Measurements from ENCODE around the gene VAV2.

The VAV2 gene

DNA sequence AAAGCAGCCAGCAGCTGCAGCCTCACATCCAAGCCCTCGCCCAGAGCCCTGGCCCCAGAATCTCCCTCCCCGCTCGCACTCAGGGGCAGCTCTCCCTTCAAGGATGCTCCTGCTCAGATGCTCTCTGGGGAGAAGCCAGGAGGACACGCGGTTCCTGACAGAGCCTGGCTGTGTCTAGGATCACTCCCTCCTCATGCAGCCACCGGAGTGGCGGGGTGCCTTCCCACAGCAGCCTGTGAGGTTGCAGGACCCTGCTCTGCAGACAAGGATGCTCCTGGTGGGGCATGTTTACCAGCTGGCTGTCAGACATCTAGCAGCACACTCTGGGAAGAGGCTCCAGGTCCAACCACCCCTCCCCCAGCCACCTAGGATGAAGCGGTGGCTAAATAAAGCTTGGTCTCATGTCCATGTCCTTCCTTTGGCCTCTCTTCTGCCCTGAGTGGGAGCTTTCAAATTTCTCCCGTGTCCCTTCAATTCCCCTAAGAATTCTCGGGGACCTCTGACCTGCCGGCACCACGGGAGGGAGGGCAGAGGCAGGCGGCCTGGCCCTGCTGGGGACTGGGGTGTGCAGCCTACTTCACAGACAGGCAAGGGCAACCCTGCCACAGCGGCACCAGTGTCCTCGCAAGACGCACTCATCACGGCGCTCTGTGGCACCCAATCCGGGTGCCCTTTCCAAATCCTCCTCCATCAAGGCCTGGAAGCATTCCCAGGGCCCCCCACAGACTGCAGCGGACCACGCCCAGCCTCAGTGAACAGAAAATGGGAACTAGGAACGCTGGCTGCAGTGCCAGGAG, 165.6 kb downstream of the VAV2 start:
- in situ Hi-C loops (cut with MboI; ENCODE audit: low sequenced_read_pairs): no loop called here

- in situ Hi-C loops (cut with MboI; ENCODE audit: low sequenced_read_pairs): no loop called here
These were observed 166.4 kb downstream of the VAV2 start for GRCh38 chr9:133825555-133826218.

DNA sequence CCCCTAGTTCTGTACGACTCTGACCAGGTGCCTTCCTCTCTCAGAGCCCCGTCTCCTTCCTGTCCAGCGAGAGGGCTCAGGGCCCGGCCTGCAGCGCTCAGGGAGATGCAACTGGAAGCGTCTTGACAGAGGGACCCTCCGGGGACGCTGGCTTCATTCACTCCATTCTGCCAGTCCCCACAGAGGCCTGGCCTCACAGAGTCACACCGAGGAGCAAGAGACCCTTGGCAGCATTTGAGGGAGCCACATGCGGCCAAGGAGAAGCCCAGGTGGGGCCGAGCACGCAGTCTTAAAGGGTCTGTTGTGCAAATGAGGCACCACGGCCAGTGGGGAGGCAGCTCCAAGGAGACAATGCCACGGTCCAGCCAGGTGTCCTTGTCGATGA, 167.3 kb downstream of the VAV2 start:
- in situ Hi-C loops (cut with MboI; ENCODE audit: low sequenced_read_pairs): no loop called here

- in situ Hi-C loops (cut with MboI; ENCODE audit: low sequenced_read_pairs): no loop called here
These were observed 167.9 kb downstream of the VAV2 start for GRCh38 chr9:133824106-133824801.

DNA sequence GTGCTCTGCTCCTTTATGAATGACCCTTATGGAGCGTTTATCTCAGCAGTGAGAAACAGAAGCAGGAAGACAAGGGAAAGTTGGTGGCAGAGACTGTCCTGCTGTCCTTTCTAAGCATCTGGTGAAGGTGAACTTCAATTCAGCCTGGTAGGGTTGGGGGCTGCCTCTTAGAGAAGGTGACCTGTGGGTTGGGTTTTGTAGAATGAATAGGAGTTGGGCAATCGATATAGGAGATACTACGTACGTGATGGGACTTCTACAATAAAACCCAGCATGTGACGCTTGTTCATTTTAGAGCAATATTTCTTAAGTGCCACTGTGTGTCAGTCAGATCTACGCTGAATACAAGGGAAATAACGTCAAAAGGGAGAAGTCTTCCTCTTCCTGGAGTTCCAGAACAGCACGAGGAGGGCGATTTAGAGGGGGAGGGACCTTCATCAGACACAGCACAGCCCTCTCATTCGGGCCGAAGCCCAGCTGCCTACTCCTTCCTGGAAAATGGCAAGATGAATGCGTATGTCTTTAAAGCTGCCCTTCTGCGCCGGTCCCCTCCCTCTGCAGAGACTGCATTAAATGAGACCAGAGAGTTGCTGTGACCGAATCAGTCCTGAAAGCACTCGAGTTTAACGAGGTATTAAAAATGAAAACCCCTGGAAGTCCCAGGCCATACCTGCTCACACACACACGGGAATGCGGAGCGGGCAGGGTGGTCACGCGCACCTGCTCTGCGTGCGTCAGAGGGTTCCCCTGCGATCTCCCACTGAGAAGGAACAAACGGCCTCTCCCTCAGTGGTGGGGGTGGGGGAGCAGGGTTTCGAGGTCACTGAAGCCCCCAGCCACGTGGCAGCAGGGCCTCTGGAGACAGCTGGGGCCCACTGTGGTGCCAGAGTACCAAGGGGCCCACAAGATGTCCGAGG, 168.7 kb downstream of the VAV2 start:
- in situ Hi-C loops (cut with MboI; ENCODE audit: low sequenced_read_pairs): no loop called here

GRCh38 chr9:133822430-133823065, 169.6 kb downstream of the VAV2 start:
- in situ Hi-C loops (cut with MboI; ENCODE audit: low sequenced_read_pairs): no loop called here

- in situ Hi-C loops (cut with MboI; ENCODE audit: low sequenced_read_pairs): no loop called here
These were observed 170.3 kb downstream of the VAV2 start for GRCh38 chr9:133821601-133822429.

DNA sequence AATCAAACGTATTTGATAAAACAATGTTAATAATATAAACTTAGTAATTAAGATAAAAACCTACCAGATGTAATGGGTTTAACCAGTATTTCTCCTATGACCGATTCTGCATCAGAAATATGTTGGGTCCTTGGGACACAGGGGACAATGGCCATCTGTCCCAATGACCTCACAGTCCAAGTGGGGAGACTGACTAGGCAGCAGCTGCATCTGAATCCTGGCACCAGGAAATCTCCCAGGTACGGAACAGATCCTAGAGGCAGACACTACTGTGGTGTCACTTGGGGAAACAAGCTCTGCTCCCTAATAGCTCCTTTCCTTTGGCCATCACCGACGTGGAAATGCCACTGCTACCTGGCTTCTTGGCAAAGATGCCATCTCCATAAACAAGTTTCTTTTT, 172.2 kb downstream of the VAV2 start:
- in situ Hi-C loops (cut with MboI; ENCODE audit: low sequenced_read_pairs): no loop called here

DNA sequence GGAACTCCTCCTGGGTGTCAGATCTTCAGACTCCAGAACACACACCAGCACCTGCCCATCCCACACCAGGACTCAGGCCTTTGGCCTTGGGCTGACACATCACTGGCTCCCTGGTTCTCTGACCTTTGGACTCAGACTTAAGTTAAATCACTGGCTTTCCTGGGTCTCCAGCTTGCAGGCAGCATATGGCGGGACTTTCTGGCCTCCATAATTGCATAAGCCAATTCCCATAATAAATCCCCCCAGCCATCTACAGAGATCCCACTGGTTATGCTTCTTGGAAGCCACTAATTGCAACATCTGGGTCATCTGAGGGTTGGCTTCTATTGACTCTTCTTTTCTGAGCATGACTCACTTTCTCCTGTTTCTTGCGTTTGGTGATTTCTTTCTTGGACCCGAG, 173.7 kb downstream of the VAV2 start:
- in situ Hi-C loops (cut with MboI; ENCODE audit: low sequenced_read_pairs): no loop called here

DNA sequence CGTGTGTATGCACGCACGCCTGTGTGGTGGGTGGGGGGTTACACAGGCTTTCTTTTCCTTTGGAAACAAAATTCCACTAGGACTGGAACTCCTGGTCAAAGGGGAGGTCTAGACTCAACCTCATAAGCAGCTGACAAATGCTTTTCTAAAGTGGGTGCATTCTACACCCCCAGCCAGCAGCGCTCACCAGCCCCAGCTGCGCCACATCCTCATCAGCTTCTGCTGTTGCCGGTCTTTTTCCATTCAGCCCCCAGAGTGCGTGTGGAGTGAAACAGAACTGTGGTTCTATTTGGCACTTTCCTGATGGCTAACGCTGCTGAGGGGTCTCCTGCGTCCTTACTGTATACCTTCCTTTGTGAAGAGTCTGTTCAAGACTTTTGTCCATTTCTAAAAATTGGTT, 176.3 kb downstream of the VAV2 start:
- in situ Hi-C loops (cut with MboI; ENCODE audit: low sequenced_read_pairs): no loop called here

- in situ Hi-C loops (cut with MboI; ENCODE audit: low sequenced_read_pairs): no loop called here
These were observed 177.4 kb downstream of the VAV2 start for GRCh38 chr9:133814586-133815208.

DNA sequence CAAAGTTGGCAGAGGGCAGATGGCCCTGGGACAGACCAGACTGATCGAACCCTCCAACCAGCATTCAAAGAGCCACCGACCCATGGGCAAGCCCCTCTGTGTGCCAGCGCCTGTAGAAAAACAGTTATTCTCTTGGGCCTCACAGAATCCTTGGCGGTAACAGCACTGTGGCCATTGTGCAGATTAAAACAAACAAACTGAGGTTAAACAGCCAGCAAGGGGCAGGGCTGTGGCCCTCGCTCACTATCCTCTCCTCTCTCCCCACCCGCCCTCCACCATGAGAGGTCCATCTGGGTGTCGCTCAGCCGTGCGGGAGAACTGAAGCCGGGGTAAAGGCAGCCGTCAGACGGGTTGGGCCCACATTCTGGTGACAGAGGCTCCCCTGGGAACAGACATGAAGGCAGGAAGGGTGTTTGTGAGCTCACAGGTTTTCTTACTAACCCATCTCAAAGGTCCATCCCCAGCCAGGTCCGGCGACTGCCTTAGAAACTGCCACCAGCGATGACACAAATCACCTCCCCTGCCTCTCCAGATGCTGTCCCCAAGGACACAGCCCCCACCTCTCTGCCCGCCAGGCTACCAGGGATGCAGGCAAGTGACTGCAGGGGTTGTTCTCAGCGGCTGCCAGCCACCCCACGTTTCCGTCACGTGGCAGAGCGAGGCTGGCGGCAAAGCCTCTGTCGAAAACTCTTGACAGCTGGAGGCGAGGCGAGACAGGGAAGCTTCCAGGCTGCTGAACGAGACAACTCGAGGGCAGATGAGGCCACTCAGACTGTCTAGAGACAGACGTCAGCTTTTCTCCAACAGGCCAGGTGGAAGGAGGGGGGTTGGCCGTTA, 178.2 kb downstream of the VAV2 start:
- in situ Hi-C loops (cut with MboI; ENCODE audit: low sequenced_read_pairs): no loop called here

- in situ Hi-C loops (cut with MboI; ENCODE audit: low sequenced_read_pairs): no loop called here
These were observed 179.0 kb downstream of the VAV2 start for GRCh38 chr9:133812941-133813748.

DNA sequence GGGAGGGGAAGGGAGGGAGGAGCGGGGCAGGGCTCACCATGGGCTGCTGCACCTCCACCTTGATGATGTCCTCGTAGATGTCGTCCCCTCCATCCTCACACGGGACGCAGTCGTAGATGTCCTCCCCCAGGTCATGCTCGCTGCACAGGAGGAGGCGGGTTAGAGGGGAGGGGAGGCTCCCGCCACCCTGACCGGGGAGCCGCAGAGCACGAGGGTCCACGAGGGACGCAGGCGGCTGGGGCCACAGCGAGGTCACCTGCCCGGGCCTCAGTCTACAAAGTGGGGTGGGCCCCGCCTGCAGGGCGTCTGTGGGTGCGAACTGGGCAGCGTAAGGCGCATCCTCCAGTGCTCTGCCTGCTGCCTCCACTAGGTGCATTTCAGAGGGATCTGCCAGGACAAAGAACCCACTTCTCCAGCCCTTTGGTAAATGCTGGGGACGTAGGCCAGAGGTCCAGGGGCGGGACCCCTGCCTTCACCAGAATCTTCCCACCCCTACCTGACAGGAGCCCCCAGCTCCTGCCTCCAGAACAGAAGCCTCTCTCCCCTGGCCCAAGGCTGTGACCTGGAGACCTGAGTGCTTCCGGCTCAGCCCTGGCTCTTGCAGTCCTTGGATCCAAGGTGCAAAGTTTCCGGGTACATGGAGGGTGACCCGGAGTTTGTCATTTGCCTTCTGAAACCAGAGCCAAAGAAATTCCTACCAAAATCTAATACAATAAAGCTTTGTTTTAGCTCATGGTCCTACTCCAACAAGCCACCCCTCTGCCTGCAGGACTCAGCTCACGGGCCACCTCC, 179.9 kb downstream of the VAV2 start:
- in situ Hi-C loops (cut with MboI; ENCODE audit: low sequenced_read_pairs): no loop called here

GRCh38 chr9:133811471-133811870, 180.7 kb downstream of the VAV2 start:
- in situ Hi-C loops (cut with MboI; ENCODE audit: low sequenced_read_pairs): no loop called here

DNA sequence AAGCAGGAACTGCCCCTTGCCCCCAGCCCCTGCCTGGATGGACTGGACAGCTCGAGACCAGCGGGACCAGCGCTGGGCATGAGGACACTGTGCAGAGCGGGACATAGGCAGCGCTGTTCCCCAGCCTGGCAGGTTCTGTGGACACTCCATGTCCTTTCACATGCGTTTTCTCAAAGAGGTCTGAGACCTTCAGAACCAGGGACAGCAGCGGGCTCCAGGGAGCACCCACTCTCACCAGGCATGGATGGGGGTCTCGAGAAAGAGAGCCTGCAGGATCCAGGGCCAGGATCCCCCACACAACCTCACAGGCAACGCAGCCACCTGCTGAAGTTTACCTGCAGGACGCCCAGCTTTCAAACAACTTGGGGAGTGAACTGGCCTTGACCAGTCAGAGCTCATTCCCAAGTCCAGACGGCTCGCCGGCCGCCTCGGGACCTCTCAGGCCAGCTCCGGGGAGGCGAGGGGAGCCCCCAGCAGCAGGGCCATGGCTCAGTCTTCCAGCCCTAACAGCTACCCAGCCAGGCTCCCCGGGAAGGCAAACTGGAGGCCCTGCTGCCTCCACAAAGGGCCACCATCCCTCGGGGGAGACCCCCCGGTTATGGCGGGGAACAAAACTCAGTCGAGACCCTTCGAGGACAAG, 181.4 kb downstream of the VAV2 start:
- in situ Hi-C loops (cut with MboI; ENCODE audit: low sequenced_read_pairs): no loop called here

Measured in HL-60/S4 treated with retinoic acid at 250 ng/mL for 4 days and 3 days (cell line).